ENCODE results near the gene SORBS2.

The SORBS2 gene

DNA sequence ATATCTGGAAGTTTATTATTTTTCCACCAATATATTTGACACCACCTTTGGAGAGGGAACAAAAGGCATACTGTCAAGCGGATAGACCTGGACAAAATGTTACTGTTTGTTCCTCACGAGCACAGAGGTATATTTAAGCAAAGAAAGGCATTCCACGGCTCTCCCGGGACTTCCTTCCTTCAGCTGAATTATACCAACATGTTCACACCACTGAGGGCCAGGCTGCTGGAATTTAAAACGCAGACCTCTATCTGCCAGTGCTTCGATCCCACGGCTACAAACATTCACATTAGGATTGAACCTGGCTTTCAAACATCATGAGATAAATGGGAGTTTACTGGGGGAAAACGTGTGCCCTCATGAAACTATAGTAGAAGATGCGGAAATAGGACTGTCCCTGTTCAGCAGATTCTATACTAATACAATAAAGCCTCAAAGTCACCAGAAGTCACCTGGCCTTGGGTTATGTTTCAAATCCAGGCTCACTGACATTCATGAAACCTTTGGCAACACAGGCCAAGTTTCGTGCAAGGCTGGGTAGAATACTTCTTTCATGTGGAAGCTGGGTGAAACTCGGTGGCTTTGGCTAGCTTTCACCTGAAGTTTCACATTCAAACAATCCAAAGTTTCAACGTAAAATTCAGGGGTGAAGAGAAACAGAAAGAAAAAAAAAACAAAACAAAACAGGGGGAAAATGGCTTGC, 39.5 kb downstream of the SORBS2 start:
- no peak for DNase-seq (ENCODE audit: low read depth)

DNA sequence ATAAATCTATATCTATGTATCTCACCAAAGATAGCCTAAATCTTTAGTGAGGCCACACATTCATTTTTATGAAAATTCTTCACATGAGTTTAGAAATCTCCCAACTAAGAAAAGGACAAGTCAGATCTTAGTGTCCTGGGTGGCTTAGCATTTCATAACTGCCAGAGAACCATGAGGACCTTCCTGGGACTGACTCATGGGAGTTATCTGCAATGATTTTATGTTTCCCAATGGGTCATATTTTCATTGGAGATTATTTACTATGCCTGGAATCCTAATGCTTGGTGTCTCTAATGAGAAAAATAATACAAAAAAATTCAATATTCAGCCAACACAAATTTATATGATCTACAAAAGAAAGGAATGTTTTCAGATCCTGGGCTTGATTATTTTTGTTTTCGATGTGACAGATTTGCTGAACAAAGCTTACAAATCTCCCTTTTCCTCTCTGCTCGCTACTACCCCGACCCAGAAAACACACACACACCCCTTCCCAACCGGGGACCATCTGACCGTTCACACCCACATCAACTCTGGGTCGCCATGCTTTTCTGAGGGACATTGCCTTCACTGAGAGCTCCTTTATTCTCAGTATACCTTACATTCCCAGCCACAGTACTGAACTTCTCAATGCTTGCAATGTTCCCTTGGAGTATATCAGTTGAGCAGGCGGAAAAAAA, 40.1 kb downstream of the SORBS2 start:
- DNase-seq (ENCODE audit: low read depth) = no peak

DNA sequence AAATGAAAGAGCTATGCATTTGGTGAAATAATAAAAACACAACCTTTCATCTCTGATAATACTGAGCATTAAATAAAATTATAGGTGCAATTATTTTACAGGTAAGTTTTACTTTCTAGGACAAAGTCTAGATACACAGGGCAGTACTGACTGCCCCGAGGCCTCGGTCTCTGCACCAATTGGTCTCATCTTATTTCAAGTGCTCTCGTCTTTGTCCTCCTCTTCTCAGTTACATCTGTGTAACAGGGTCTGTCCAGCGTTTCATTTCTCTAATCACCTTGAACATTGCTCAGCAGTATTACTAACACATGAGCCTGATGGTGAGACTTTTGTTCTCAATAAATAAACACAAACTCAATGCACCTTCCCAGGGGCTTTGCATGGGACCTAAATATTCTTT, 44.5 kb downstream of the SORBS2 start:
- DNase-seq (ENCODE audit: low read depth) = no peak

DNA sequence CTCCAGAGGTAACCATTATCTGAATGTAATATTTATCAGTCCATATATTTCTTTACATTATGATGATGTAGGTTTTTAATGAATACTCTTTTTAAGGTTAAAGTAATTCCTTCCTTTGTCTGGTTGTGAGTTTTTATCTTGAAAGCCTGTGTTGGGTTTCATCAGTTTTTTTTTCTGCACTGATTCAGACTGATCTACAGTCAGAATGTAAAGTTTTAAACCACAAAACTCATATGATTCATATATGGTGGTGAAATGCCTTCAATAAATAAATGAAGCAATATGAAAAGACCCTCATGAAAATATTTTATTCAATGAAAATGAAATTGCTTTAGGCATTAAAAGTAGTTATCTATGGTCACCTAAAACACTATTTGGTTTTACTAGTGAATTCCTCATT, 47.1 kb downstream of the SORBS2 start:
- no peak for DNase-seq (ENCODE audit: low read depth)

DNA sequence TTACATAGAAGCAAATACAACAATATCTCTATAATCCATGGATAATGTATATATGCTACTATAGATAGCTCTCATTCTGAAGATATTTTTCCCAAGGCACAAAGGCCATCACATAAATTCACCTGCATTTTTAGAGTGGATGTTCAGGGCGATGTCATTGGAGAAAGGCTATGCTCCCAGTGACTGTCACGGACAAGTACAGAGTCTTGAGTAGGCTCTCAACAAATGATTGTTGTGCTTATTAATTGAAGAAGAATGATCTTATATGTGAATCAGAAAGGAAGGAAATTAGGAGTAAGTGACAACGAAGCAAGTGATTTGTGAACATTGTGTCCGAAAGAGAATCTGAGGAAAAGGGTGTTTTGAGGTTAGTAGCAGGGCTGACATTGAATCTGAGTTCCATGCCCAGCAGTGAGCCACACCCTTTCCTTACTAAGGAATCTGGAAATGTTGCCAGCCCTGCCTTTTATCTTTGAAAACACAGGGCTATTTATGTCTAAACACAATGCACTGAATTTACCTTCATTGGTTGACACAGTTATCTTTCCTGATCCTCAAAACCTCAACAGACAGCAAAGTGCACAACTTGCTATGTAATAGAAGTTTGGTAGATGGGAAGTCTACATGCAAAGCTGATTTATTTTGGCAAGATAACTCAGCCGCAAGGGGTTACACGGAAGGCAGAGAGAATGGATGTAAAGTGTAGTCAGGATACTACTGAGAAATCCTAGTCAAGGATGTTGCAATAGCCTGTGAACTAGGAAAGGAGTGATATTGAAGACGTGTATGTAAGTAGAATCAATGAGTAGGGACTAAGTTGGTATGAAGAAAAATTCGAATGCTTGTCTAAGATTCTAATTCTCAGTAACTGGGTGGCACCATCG, 50.4 kb downstream of the SORBS2 start:
- no peak for DNase-seq (ENCODE audit: low read depth)

DNA sequence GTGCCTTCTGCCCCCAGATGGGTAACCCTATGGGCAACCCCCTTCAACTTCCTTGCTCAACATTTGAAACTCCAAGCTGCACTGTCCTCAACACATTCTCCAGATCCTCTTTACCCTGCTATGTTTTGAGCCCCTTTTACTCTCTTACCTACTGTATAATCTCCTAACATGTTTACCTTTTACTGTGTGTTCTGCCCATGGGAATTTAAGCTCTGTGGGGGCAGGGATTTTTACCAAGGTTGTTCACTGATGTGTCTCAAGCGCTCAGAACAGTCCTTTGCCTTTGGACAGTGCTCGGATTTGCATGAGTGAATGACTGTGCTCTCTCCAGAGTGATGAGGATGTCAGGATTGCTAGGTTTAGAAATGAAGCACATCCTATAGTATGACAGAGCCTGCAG, 53.2 kb downstream of the SORBS2 start:
- DNase-seq (ENCODE audit: low read depth) = no peak

DNA sequence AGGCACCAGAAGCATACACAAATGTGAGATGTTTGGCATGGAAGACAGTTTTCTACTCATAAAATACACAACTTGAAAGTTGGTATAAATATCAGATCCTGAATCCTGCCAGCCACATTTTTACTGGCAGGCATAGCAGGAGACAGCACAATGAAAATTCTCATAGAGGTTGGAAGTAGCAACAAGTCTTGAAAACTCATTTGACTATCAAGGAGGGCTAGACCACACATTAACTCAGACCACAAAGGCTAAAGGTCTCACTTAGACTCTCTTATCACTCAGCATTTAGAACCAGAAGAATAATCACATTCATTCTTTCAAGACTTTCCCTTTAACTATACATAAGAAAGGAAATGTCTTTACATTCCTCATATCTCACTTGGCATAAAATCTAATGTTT, 56.5 kb downstream of the SORBS2 start:
- DNase-seq (ENCODE audit: low read depth) = no peak

DNA sequence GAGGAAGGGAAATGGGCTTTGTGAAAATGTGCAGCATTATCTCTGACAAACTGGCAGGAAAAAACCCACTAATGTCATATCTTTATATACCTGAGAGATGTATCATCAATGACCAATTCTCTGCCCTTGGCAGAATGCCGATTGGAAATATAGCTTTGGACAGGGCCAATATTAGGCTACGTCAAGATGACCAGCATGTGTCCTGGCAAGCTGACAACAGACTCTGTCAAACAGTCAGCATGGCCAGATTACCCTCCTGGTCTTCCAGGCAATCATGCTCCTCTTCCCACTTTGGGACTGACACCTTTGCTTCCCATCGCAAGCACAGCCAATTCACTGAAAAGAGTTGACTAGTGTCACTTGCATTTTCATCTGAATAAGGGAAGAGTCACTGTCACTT, 57.0 kb downstream of the SORBS2 start:
- no peak for DNase-seq (ENCODE audit: low read depth)

DNA sequence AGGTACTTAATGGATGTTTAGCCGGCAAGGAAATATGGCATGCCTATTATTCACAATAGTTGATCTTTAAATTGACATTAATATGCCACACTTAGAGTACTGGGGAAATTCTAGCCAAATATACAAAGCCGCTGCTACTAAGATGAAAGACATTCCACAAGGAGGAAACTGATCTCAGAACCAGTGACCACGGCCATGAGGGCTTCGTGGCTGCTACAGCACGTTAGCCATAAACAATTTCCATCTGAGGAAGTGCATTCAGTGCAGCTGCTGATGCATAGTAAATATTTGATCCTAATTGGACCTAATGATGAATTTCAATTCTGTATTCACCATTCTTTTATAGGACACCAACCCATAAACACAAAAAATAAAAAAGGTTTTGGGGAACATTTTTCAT, 59.1 kb downstream of the SORBS2 start:
- DNase-seq (ENCODE audit: low read depth) = no peak

DNA sequence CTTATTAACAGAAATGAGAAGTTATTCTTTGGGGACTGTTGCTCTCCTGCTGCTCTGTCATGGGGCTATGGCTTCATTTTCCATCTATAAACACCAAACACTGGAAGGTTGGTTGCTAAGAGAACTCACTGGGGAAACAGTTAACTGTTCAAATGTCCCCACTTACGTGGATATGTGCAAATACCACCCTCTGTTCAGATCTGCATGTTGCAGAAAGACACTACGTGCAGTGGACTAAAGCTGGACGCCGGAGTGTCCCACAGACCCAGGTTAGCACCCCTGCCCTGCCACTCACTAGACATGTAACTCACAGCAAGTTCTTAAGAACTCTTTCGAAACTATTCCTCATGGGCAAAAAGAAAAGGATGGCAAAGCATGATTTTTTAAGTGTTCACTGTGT, 62.1 kb downstream of the SORBS2 start:
- no peak for DNase-seq (ENCODE audit: low read depth)

DNA sequence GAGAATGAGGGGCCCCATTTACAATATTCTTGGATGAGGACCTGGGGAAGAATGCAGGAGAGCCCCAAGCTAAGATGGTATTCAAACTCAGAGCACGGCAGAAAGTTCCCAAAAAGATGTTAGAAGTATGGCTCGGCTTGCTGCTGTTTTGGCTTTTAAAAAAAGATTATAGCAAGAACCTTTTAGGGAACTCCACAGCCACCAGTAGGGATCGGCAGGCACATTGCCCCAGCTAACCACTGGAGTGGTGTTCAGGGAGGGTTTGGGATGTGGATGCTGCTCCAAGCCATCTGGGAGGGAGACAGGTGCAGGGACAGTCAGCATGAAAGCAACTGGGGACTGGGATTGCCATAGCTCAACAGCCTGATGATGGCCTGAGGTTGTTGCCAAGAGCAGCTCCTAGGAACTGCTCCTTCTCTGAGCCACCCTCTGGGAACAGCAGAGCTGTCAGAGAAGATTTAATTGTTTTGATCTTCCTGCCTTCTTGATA, 63.0 kb downstream of the SORBS2 start:
- no peak for DNase-seq (ENCODE audit: low read depth)

DNA sequence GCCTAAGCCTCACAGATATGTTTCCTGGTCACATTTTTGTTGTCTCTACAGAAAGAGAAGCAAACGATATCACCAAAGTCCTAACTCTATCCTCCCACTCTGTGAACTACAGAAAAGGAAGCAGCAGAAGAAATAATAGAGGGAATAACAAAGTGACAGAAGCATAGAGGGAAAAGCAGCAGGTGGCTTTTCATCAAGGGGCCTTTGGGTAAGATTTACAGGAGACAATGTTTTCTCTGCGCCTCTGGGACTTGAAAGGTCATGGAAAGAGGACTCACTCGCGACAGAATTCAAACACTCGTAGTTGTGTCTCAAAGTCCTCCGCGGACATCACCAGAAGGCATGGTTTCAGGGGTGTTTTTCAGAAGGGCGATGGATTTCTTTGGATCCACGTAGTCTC, 66.1 kb downstream of the SORBS2 start:
- no peak for DNase-seq (ENCODE audit: low read depth)

DNA sequence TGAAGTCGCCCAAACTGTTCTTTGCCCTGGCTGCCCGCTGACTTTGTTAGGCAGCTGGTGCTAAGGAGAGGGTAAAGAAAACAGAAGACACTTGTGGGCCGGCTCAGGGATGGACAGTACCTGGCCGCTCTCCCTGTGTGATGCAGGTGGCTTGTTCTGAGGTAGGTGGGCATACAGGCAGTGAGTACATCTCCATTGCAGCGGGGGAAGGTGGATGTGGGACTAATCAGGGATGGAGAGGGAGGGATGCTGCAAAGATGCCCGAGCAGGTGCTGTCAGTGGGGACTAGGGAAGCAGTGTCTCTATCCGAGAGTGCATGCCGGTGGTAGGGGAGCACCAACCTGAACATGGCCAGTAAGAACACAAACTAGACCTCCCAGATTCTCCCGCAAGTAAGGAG, 67.0 kb downstream of the SORBS2 start:
- DNase-seq (ENCODE audit: low read depth) = no peak

DNA sequence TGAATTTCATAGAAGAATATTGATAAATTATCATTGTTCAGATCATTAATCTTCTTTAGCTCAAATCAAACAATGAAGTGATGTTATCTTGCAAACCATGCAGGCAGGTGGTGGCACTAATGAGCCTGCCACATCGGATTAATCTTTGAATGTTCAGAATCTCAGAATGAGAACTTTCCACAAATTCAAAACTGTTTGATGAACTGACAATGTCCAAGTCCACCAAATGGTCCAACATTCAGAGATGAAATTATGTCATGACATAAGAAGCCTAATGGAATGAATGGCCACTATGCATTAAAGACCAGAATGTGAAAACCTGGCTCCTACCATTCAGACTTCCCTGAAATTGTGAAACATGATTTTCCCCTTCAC, 67.5 kb downstream of the SORBS2 start:
- no peak for DNase-seq (ENCODE audit: low read depth)

DNA sequence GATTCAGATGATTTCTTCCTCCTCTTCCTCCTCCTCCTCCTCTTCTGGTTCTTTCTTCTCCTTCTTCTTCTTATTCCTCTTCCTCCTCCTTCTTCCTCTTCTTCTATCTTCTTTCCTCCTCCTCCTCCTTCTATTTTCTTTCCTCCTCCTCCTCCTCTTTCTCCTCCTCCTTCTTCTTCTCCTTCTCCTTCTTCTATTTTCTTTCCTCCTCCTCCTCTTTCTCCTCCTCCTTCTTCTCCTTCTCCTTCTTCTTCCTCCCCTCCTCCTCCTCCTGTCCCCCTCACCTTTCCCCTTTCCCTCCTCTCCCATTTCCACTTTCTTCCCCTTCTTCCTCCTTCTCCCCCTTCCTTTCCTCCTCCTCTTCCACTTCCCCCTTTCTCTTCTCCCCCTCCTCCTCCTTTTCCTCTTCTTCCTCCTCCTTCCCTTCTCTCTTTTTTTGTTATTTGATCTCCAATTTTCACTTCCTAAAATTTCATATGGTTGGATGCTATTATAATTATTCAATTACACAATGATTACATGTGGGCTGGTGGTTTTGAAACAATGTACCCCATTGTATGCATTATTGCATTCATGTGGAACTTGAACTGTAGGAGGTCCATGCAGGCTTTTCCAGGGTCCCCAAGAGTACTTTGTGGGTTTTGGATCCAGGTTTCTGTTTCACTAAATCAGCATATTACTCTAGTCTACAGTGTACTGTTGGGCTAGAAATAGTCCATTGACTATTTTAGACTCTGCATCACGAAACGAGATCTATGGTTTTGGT, 68.1 kb downstream of the SORBS2 start:
- DNase-seq (ENCODE audit: low read depth) = no peak

DNA sequence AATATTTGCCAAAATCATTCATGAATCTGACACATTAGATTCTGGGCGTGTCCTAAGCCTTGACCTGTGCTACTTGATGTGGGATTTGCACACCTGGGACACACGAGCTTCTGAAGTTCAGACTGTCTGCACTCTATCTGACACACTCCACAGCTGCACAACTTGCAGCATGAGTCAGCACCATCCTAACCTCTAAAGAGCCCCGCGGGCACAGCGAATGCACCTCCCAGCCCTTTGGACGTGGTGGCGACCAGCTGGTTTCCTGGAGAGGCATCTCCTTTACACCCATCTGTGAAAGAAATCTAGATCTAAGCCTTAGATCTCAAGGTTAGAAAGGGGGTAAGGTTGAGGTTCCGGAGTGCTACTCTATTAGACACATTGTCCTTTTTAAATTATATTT, 69.2 kb downstream of the SORBS2 start:
- DNase-seq (ENCODE audit: low read depth) = no peak

DNA sequence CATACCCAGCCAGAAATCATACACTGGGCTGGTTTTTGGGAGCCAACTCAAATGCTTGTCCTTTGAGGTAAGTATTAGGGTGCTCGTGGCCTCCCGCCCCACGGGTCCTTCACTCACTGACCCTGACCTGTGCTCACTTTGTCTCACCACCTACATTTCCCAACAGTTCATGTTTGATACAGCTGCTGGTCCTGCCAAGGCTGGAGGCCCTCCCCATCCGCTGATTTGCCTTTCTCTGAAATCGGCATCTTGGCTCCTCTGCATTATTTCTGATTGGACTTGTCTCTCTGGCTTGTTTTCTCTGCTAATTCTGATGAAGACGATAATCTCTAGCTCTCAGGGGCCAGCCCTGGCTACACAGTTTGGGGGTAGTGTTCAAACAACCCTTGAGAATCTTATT, 70.2 kb downstream of the SORBS2 start:
- no peak for DNase-seq (ENCODE audit: low read depth)

DNA sequence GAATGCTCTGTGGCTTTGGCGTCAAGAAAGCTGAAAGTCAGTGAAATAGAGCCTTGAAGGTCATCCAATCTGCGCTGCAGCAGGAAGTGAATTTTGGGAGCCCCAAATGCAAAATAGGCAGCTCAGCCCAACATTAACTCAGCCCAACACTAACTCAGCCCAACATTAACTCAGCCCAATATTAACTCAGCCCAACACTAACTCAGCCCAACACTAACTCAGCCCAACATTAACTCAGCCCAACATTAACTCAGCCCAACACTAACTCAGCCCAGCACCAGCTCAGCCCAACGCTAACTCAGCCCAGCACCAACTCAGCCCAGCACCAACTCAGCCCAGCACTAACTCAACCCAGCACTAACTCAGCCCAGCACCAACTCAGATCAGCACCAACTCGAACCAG, 71.5 kb downstream of the SORBS2 start:
- DNase-seq (ENCODE audit: low read depth) = no peak

DNA sequence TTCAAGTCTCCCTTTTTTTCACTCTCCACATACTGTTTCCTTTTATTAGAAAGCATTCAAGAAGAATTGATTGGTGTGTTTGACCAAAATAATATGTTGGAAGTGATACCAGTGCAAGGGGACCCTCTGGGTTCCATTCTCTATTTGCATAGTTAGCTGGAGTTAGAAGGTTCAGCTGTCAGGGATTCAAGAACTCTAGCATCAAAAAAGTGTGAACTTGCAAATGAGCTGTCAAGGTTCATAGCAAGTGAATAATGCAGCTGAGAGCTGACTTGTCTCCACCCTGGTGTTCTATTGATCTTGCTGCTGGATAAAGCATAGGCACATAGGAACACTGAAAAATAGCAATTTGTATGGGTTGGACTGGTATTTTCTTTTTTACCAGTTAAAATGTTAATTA, 73.2 kb downstream of the SORBS2 start:
- DNase-seq (ENCODE audit: low read depth) = no peak

DNA sequence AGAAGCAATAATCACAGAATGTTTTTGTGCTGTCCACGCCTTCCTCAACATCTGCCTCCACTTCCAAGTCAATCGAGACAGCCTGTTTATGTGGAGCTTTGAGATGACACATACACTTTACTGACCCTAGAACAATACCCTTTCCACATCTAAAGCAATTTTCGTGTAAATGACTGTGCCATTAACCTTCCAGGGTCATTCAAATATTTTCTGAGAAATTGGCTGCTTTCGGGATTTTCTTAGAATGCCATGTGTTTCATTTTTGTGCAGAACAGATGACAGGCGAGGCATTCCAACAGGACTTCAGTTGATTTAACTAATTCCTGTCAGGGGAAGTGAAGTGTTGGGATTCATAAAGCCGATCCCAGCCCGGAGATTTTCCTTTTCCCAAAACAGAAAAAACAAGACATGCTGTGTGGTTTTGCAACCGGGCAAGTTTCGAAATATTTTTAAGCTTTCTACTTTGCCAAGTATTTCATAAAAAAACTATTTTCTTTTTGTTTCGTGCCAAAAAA, 73.9 kb downstream of the SORBS2 start:
- DNase-seq (ENCODE audit: low read depth) = no peak

DNA sequence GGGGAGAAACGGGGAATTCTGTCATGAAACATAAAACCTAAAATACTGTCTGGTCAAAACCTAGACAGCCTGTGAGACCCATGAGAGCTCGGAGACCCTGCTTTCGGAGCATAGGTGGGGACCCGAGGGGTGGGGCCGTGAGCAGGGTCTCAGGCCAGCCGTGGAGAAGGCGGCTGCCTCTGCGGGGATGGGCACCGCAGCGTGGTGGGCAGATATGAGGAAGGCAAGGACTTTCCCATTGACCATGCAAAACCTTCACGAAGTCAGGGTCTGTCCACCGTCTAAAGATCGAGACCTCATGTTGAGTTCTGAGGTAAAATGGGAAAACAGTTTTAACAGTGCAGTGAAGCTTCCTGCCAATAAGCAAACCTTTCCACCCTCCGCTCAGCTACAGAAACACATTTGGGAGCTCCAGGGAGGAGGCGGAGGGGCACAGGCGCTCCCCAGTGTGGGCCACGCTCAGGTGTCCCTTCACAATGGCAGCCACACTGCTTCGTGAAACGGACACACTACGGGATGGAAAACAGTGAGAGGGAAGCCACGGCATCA, 74.4 kb downstream of the SORBS2 start:
- DNase-seq (ENCODE audit: low read depth) = no peak

DNA sequence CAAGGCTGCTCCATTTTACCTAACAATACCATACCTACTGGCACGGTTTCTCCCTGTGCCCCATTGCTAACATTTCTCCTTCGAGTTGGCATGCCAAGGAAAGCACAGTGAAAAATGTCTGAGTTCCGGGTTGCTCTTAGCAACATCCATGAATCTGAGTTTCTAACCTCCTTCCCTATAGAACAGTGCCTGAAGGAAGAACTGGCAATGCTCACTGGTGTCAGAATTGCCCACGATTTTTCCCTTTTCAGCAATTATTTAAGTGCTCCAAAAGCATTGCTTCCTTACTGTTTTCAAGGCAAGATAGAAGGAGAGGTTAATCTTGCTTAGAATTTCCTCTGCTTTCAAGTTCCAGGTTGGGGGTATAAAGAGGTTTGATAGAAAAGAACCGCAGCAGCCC, 75.1 kb downstream of the SORBS2 start:
- no peak for DNase-seq (ENCODE audit: low read depth)

Measured in stimulated activated CD8-positive, alpha-beta memory T cell treated with anti-CD3 and anti-CD28 coated beads, Interleukin-15, amount 100 ng/mL, for 24 hours (primary cell).